Suprapubic skin (tissue), 4 donors: ENCODE results near the gene ROS1.

Source experiments
- POLR2A ChIP-seq, 2 donors: fragments of 450-650 bp; IDR thresholded peaks; one replicate each; pipeline ENCODE4 v1.6.1; 2017; ENCODE audit warnings: antibody characterized with exemption in 2 of 2, mild to moderate bottlenecking in 2 of 2, moderate library complexity in 2 of 2
- POLR2AphosphoS5 ChIP-seq, 3 donors: sonication (generic); formaldehyde crosslinking; IDR thresholded peaks; one replicate each; pipeline ENCODE4 v1.6.1; 2017; ENCODE audit warnings: antibody characterized with exemption in 3 of 3

DNA sequence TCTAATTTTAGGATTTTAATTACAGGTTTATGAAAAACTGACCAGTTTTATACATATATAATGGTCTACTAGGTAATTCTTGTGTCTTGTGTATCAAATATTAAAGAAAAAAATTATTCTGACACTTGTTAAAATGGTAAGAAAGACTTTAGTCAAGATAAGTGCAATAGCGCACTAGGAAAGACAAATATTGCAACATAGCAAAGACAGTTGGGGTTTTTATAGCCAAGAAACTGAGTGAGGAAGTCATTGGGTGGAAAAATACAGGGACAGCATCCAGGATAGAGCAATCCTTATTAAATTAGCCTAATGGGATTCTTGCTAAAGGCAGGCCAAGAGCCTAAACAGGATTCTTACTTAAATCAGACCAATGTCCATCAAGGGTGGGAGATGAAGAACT is 71.1 kb downstream of the ROS1 start:
- TF ChIP-seq POLR2AphosphoS5 (IDR thresholded peaks at IDR 0.05), result no peak
- TF ChIP-seq POLR2A (IDR thresholded peaks at IDR 0.05), result no peak
